K562 (cell line): Measurements from ENCODE around the gene ZNF213. TPM values are rescaled to one million over a fixed set of nuclear protein-coding genes. Genes with fewer than 3 reads are reported as not detected.
A peak's percentile ranks its signal among the peaks of the same experiment; 100 is the strongest.

Experiments
- DLX4 ChIP-seq: fragments of 250-450 bp; sonication (Bioruptor Pico); IDR thresholded peaks from 2 replicates; pipeline ENCODE4 v1.6.1; 2021; ENCODE audit warnings: mild to moderate bottlenecking
- HDAC1 ChIP-seq, 2 experiments: fragments of 450-650 bp; IDR thresholded peaks; 2 replicates each; pipeline ENCODE4 v1.6.1; 2016 to 2017; ENCODE audit warnings: inconsistent platforms in 1 of 2, mild to moderate bottlenecking in 1 of 2, moderate library complexity in 1 of 2
- KAT7 ChIP-seq: sonication (generic); formaldehyde crosslinking; IDR thresholded peaks from 2 replicates; pipeline ENCODE4 v1.8.0; 2022; ENCODE audit warnings: missing genetic modification reagents, mild to moderate bottlenecking, borderline replicate concordance
- LCOR ChIP-seq: sonication (generic); formaldehyde crosslinking; IDR thresholded peaks from 2 replicates; pipeline ENCODE4 v1.8.0; 2022; ENCODE audit warnings: mild to moderate bottlenecking, missing genetic modification reagents
- MYNN ChIP-seq, 2 experiments: sonication (generic); formaldehyde crosslinking in 1 of 2; IDR thresholded peaks; 2 replicates each; pipeline versions ENCODE4 v1.5.0 to v1.6.1; 2016 to 2020; ENCODE audit warnings: antibody characterized with exemption in 1 of 2, missing genetic modification reagents in 1 of 2
- NFATC3 ChIP-seq: fragments of 450-650 bp; IDR thresholded peaks from 2 replicates; pipeline ENCODE4 v1.6.1; 2017; ENCODE audit warnings: mild to moderate bottlenecking
- NFIC ChIP-seq: fragments of 450-650 bp; IDR thresholded peaks from 2 replicates; pipeline ENCODE4 v1.6.1; 2017; ENCODE audit warnings: mild to moderate bottlenecking, inconsistent platforms
- PCBP1 ChIP-seq: fragments of 200-400 bp; formaldehyde crosslinking; IDR thresholded peaks from 2 replicates; pipeline ENCODE4 v1.6.1; 2018; ENCODE audit warnings: mild to moderate bottlenecking, low read depth, low read length; ENCODE audit not compliant: poor library complexity, severe bottlenecking
- RBFOX2 ChIP-seq: fragments of 200-400 bp; formaldehyde crosslinking; IDR thresholded peaks from 2 replicates; pipeline ENCODE4 v1.6.1; 2017; ENCODE audit warnings: low read depth, mild to moderate bottlenecking, low read length, moderate library complexity
- RREB1 ChIP-seq: fragments of 250-450 bp; sonication (Bioruptor Pico); IDR thresholded peaks from 2 replicates; pipeline ENCODE4 v1.4.0; 2020
- SNIP1 ChIP-seq: fragments of 450-650 bp; IDR thresholded peaks from 2 replicates; pipeline ENCODE4 v1.7.1; 2017; ENCODE audit warnings: low read depth, mild to moderate bottlenecking
- ZFP36 ChIP-seq: fragments of 150-350 bp; IDR thresholded peaks from 2 replicates; pipeline ENCODE4 v1.6.1; 2018; ENCODE audit warnings: low read length, low read depth; ENCODE audit not compliant: partially characterized antibody
- ZNF253 ChIP-seq: fragments of 250-450 bp; sonication (Bioruptor Pico); conservative IDR thresholded peaks from 2 replicates; pipeline ENCODE4 v1.6.1; 2021; ENCODE audit warnings: mild to moderate bottlenecking
- ZNF668 ChIP-seq: fragments of 250-450 bp; sonication (Bioruptor Pico); IDR thresholded peaks from 2 replicates; pipeline ENCODE4 v1.8.0; 2022; ENCODE audit warnings: mild to moderate bottlenecking, inconsistent platforms
- polyA plus RNA-seq, 8 experiments: library from polyadenylated mRNA; depleted of rRNA in 4 of 8; stranded (reverse) in 5 of 8; unstranded in 3 of 8; fragments of >200 nt; fragmentation: Nextera tagmentation in 2 of 8; fragmentation: Illumina TruSeq in 1 of 8; extraction: Ambion mirVana in 2 of 8; extraction: Trizol in 1 of 8; gene quantifications; 2 replicates each; pipeline versions ENCODE4 v1.2.1 to v1.2.3, GENCODE V29; 2011 to 2014; ENCODE audit warnings: inconsistent platforms in 1 of 8, missing spikeins in 1 of 8
- total RNA-seq, 7 experiments: library from RNA; depleted of rRNA in 6 of 7; stranded (reverse); fragments of >200 nt in 6 of 7; fragmentation: Illumina TruSeq in 2 of 7; extraction: Trizol in 2 of 7; gene quantifications; 2 replicates each; pipeline versions ENCODE4 v1.2.1 to v1.2.3, GENCODE V29; 2011 to 2021; ENCODE audit warnings: low replicate concordance in 1 of 7
- TF ChIP-seq, protein P1 (sequence below): sonication (generic); formaldehyde crosslinking; IDR thresholded peaks from 2 replicates; pipeline ENCODE4 v1.9.0; 2022; ENCODE audit warnings: mild to moderate bottlenecking, missing genetic modification reagents
- TF ChIP-seq, protein P2 (sequence below): fragments of 450-650 bp; formaldehyde crosslinking; IDR thresholded peaks from 2 replicates; pipeline ENCODE4 v1.4.0; 2020; ENCODE audit warnings: mild to moderate bottlenecking

ZNF213 gene
- total and polyA plus RNA-seq, 9 of the 15 experiments (the other 6 are each of a cell fraction or from before 2014, with no cell fraction given), result 0.49 to 10.0 (median 1.8) TPM

GRCh38 chr16:3188925-3189825, 54.3 kb downstream of the ZNF213 start (continued):
- TF ChIP-seq DLX4 (no peak), RREB1 (CRISPR knock-in tag) (no peak), RBFOX2 (peak; percentile 73), KAT7 (0 out of 2 replicates have a peak, but pooled peaks have one; percentile 49), HDAC1 (IDR thresholded peaks at IDR 0.05) (peak in 1 of 2 experiments; percentile 49; a peak in 1 of 4 replicates), ZNF253 (no peak), ZNF668 (no peak), LCOR (peak; percentile 55; the same call in 1 of the 2 replicates), NFATC3 (peak; percentile 90), ZFP36 (no peak), NFIC (peak; percentile 68), MYNN (IDR thresholded peaks at IDR 0.05) (no peak), MYNN (CRISPR knock-in tag; IDR thresholded peaks at IDR 0.05) (no peak), PCBP1 (no peak), SNIP1 (peak; percentile 74; the same call in 1 of the 2 replicates)
- TF ChIP-seq, protein P1, sequence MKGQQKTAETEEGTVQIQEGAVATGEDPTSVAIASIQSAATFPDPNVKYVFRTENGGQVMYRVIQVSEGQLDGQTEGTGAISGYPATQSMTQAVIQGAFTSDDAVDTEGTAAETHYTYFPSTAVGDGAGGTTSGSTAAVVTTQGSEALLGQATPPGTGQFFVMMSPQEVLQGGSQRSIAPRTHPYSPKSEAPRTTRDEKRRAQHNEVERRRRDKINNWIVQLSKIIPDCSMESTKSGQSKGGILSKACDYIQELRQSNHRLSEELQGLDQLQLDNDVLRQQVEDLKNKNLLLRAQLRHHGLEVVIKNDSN, result peak; percentile 56
- TF ChIP-seq, protein P2, sequence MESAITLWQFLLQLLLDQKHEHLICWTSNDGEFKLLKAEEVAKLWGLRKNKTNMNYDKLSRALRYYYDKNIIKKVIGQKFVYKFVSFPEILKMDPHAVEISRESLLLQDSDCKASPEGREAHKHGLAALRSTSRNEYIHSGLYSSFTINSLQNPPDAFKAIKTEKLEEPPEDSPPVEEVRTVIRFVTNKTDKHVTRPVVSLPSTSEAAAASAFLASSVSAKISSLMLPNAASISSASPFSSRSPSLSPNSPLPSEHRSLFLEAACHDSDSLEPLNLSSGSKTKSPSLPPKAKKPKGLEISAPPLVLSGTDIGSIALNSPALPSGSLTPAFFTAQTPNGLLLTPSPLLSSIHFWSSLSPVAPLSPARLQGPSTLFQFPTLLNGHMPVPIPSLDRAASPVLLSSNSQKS (CRISPR knock-in tag), result no peak
- TF ChIP-seq, all 486 proteins: peak for 93
